Brain pericyte (primary cell): ENCODE results near the gene NF2.

Experiments
- DNase-seq: peaks from one replicate; pipeline ENCODE4 v3.0.0-alpha.2; 2012; ENCODE audit warnings: low read depth, low spot score

NF2 gene

GRCh38 chr22:29665486-29665885 lies 62.1 kb downstream of the NF2 start:
- no peak for DNase-seq

GRCh38 chr22:29668673-29669072 lies 65.2 kb downstream of the NF2 start:
- DNase-seq, result no peak

DNA sequence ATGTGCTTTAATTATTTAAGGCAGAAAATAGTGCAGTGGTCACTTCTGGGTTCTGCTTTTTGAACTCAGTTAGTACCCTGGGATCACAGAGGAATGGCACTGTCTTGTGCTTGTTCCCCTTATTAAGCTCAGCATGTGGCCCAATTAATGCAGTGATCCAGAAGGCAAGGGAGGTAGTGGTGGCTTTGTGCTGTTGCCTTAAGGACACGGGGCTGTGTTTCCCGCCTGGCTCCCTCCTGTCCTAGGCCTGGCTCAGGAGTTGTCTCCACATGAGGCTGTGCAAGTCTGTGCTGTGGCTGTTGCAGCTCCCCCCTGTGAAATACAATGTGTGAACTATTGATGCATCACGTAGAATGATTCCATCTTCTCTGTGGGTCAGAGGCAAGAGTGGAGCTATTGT lies 67.2 kb downstream of the NF2 start:
- DNase-seq, result no peak

GRCh38 chr22:29673361-29674066 lies 70.1 kb downstream of the NF2 start:
- no peak for DNase-seq

DNA sequence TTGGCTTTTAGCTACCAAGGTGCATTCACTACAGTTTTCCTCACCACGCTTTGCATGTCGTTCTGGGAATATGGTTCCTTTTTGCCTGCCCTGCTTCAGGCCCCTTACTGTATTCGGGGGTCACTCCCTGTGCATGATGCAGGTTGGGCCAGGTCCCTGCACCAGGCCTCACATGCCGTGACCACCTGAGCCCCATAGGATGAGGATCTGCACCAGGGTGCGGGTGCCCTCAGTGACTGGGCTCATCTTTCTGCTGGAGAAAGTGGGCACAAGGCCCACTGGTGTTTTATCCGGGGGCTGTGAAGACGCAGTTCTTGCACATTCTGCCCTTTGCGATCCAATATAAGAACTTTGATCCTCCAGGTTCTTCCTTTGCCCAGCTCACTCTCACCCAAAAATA lies 70.7 kb downstream of the NF2 start:
- DNase-seq, result no peak

DNA sequence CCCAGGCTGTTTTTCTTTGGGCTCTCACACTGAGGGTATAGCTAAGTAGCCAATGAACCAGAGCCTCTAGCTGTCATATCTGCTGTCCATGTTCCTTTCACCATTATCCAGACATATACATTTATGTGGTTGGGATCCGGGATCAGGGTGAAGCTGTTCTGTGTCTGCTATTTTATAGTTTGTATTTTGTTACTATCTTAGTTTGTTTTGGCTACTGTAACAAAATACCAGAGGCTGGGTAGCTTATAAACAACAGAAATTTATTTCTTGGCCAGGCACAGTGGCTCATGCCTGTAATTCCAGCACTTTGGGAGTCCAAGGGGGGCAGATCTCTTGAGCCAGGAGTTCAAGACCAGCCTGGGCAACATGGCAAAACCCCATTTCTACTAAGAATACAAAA lies 75.9 kb downstream of the NF2 start:
- DNase-seq, result no peak

GRCh38 chr22:29683536-29683935 lies 80.1 kb downstream of the NF2 start:
- no peak for DNase-seq

GRCh38 chr22:29684244-29684643 lies 80.8 kb downstream of the NF2 start:
- no peak for DNase-seq

DNA sequence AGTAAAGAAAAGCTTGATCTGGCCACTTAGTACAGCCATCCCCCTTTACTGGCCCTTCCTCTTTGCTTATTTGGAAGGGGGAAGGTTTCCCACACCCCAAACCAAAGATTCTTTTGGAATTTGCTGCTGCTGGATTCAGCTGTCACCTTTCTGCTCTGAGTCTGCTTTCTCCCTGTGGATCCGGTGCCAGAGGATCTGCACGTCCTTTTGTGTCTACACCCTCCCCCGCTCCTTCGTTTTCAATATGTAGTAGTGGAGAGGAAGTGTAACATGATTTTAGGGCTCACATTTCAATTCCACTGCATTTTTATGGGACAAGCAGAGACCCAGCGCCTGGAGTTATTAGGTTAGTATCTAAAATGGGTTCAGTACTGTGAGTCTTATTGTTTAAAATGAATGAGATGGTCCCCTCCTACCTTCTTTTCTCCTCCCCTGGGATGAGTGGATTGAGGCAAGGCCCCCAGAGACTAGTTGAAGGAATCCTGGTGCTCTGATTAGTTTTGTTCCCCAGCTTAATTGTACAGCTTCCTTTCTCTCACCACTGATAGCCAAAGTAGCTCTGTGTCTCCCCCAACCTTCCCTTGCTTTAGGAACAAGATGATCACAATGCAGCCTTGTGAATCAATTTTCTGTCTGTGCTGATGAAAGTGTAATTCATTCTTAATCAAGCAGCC lies 85.9 kb downstream of the NF2 start:
- no peak for DNase-seq

DNA sequence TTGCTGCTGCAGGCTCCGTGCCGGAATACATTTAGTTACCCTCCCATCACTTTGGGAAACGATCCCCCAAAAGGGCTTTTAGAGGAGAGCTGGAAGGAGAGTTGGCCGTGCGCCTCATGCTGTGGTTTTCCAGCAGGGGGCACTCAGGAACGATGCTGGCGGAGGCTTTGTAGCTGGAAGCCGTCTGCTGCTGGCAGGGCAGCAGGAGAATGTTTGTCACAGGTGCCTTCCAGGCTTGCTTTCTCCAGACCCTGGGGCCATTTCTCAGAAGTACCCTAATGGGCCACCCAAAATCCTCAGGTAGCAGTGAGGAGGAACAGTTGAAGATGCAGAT lies 86.4 kb downstream of the NF2 start:
- DNase-seq, result no peak

GRCh38 chr22:29690476-29690875 lies 87.0 kb downstream of the NF2 start:
- no peak for DNase-seq

- DNase-seq, result no peak
Observed at GRCh38 chr22:29691636-29692326, 88.3 kb downstream of the NF2 start.

- DNase-seq, result no peak
Observed at GRCh38 chr22:29692327-29692640, 88.9 kb downstream of the NF2 start.

- DNase-seq, result no peak
Observed at GRCh38 chr22:29693161-29693560, 89.7 kb downstream of the NF2 start.

DNA sequence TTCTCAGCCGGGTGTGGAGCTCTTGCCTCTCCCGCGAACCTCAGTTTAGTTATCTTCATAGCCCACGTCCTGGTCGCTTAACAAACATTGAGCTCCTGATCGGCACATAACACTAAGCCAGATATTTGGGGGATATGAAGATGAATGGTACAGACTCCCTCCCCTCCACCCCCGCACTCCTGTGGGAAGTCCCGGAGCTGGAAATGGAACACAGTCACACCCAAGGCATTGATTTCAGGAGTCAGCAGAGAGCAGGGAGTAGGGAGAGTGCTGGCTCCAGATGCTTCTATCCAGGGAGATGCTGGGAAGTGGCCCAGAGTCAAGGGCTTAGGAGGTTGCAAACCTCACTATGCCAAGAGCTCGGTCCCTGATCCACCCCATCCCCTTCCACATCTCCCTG lies 90.2 kb downstream of the NF2 start:
- DNase-seq, result no peak

- no peak for DNase-seq
Observed at GRCh38 chr22:29695129-29695926, 91.9 kb downstream of the NF2 start.

- no peak for DNase-seq
Observed at GRCh38 chr22:29697853-29698598, 94.6 kb downstream of the NF2 start.

DNA sequence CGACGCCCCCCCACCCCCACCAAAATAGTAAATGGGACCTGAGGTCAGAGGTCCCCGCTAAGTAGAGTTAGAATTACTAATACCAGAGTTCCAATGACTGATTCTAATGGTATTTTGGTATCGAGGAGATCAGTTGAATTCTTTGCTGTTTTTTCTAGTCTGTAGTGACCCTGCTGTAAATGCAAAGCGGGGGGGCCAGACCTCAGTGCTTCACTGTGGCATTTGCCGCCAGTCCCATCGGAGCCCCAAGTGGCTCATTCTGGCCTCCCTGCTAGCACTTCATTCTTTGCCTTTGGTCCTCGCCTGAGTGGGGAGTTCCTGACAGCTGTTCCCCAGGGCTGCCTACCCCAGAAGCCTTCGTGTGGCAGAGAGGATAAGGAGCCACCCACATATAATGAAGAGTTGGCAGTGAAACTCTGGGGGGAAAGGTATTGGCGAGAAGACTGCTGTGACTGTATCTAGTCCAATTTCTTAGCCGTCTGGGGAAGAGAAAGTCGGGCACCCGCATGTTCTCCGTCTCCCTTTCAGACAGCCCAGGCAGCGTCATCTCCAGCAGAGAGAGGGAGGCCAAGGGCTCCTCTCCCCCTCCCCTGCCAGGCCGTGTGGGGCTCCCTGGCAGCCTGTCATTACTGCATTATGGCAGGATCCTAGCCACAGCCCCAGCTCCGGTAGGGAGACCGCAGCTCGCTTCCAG lies 96.9 kb downstream of the NF2 start:
- DNase-seq, result no peak

DNA sequence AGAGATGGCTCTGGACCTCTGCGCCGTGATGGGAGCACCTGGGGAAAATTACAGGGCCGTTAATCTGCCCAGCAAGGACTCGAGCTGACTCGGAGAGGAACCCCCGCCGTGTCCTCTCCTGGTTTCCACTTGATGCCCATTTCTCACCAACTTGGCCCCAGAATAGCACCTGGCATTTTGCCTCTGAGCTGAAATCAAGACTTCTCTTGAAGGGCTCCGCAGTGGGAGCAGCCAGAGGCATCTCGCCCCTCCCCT lies 97.4 kb downstream of the NF2 start:
- no peak for DNase-seq

DNA sequence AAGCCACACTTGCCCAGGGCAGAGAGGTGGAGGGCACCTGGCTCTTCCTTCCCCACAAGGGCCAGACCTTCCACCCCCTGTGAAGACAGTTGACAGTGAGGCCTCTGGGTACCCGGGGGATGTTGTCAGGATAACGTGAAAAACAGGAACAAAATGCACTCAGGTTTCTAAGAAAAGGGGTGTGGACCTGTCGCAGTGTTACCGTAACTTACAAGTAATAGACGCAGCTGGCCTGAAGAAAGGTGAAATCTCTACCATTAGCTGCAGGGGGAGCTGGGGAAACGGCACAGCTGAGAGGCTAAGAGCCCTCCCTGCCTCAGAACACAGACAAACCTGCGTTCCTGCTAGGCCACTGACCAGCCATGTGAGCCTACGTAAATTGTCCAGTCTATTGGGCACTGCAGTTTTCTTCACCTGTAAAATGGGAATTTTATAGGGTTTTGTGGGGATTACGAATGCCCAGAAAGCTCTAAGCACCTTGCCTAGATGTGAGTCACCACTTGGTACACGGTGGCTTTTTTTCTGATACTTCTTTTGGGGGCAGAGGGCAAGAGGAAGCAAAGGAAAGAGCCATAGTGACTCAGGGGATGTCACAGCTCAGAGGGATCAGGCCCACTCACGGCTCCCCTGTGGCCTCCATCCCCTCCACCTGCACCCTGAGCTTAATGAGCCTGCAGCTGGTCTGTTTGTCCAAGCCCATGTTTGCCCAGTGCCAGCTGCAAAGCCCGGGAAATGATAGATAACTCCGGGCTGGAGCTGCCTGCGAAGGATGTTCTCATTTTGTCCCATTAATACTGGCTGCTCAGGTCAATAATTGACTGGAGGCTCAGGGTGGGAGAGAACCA lies 97.9 kb downstream of the NF2 start:
- no peak for DNase-seq
